ENCODE data around the gene BMP7. TPM values are rescaled to one million over a fixed set of nuclear protein-coding genes. Genes with fewer than 3 reads are reported as not detected.

BMP7 gene
- total RNA-seq, 1 experiment from 2014 or later = not detected

DNA sequence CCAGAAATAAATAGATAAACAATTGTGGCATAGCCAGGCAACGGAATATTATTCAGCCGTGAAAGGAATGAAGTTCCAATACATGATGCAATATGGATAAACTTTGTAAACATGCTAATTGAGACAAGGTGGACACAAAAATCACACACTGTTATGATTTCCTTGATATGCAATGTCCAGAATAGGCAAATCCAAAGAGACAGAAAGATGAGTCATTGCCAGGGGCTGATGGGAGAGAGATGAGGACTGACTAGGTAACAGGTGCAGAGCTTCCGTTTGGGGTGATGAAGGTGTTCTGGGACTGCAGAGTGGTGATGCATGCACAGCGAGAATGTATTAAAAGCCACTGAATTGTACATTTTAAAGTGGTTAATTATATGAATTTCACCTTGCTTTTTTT is 32.0 kb upstream of the BMP7 start:
- Mint-ChIP-seq H3K4me3 (ENCODE audit: unreplicated experiment) (no peak overlapping the region), H3K9me3 (ENCODE audit: unreplicated experiment) (no peaks in the 10 kb centered on the region), H3K27me3 (ENCODE audit: insufficient read depth, unreplicated experiment) (peaks cover 44% of the 10 kb centered on the region), H3K4me1 (ENCODE audit: insufficient read depth, unreplicated experiment) (no peaks in the 10 kb centered on the region), H3K36me3 (ENCODE audit: insufficient read depth, unreplicated experiment) (no peaks in the 10 kb centered on the region), H3K27ac (ENCODE audit: low read depth, unreplicated experiment) (no peak overlapping the region)
- ChIA-PET CTCF (no interaction called here), POLR2A (interaction anchor here (0.5 to 1.2 kb wide), 2 partner anchors 28 to 103 kb away, joined by 3 read pairs; no protein-coding TSS in a partner anchor)
- BruUV-seq (replicated peaks) = no TSS peak
- intact Hi-C loops (cut with micrococcal nuclease) = no loop called here
- DNase-seq (ENCODE audit: unreplicated experiment) = no peak
- TF ChIP-seq, protein P1, sequence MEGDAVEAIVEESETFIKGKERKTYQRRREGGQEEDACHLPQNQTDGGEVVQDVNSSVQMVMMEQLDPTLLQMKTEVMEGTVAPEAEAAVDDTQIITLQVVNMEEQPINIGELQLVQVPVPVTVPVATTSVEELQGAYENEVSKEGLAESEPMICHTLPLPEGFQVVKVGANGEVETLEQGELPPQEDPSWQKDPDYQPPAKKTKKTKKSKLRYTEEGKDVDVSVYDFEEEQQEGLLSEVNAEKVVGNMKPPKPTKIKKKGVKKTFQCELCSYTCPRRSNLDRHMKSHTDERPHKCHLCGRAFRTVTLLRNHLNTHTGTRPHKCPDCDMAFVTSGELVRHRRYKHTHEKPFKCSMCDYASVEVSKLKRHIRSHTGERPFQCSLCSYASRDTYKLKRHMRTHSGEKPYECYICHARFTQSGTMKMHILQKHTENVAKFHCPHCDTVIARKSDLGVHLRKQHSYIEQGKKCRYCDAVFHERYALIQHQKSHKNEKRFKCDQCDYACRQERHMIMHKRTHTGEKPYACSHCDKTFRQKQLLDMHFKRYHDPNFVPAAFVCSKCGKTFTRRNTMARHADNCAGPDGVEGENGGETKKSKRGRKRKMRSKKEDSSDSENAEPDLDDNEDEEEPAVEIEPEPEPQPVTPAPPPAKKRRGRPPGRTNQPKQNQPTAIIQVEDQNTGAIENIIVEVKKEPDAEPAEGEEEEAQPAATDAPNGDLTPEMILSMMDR (IDR thresholded peaks at IDR 0.05; ENCODE audit: unreplicated experiment) = no peak

DNA sequence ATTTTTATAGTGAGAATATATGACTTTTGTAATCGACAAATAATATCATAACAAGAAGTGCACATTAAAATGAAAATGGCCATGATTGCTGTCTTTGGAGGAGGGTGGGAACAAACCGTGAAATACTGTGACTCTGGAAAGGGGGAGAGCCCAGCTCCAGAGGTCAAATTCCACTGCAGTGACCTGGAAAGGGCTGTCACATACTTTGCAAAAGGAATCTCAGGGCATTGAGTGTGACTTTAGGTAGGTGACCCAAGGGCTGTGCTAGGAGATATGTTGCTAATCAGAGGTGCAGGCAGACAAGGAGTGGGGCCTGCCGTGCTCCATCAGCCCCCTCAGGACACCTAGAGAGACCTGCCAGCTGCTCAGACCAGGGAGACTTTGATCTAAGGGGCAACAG is 28.1 kb upstream of the BMP7 start:
- H3K4me3 Mint-ChIP-seq (ENCODE audit: unreplicated experiment) = no peak overlapping the region
- intact Hi-C loops (cut with micrococcal nuclease) = no loop called here
- peaks cover 57% of the 10 kb centered on the region for H3K27me3 Mint-ChIP-seq (ENCODE audit: insufficient read depth, unreplicated experiment)
- POLR2A ChIA-PET = interaction anchor here (1.3 kb wide), 1 partner anchor 12 kb away, joined by 3 read pairs; no protein-coding TSS in a partner anchor
- CTCF ChIA-PET = interaction anchor here (0.9 kb wide), 1 partner anchor 52 kb away, joined by 5 read pairs; no protein-coding TSS in a partner anchor
- no peaks in the 10 kb centered on the region for H3K9me3 Mint-ChIP-seq (ENCODE audit: unreplicated experiment)
- no peaks in the 10 kb centered on the region for H3K4me1 Mint-ChIP-seq (ENCODE audit: insufficient read depth, unreplicated experiment)
- H3K36me3 Mint-ChIP-seq (ENCODE audit: insufficient read depth, unreplicated experiment) = no peaks in the 10 kb centered on the region
- no peak for DNase-seq (ENCODE audit: unreplicated experiment)
- no TSS peak for BruUV-seq (replicated peaks)
- no peak overlapping the region for H3K27ac Mint-ChIP-seq (ENCODE audit: low read depth, unreplicated experiment)
- TF ChIP-seq, protein P1 (IDR thresholded peaks at IDR 0.05; ENCODE audit: unreplicated experiment) = no peak

GRCh38 chr20:57293995-57294394 is 27.6 kb upstream of the BMP7 start:
- H3K27ac Mint-ChIP-seq (ENCODE audit: low read depth, unreplicated experiment) = no peak overlapping the region
- no TSS peak for BruUV-seq (replicated peaks)
- no peak overlapping the region for H3K4me3 Mint-ChIP-seq (ENCODE audit: unreplicated experiment)
- H3K36me3 Mint-ChIP-seq (ENCODE audit: insufficient read depth, unreplicated experiment) = no peaks in the 10 kb centered on the region
- ChIA-PET CTCF (interaction anchor here (0.6 to 0.9 kb wide), 2 partner anchors 10 to 53 kb away, joined by 4 to 5 read pairs; no protein-coding TSS in a partner anchor), POLR2A (interaction anchor here (1.3 kb wide), 1 partner anchor 11 kb away, joined by 3 read pairs; no protein-coding TSS in a partner anchor)
- H3K9me3 Mint-ChIP-seq (ENCODE audit: unreplicated experiment) = no peaks in the 10 kb centered on the region
- DNase-seq (ENCODE audit: unreplicated experiment) = no peak
- intact Hi-C loops (cut with micrococcal nuclease) = no loop called here
- H3K4me1 Mint-ChIP-seq (ENCODE audit: insufficient read depth, unreplicated experiment) = no peaks in the 10 kb centered on the region
- TF ChIP-seq, protein P1 (IDR thresholded peaks at IDR 0.05; ENCODE audit: unreplicated experiment) = no peak
- peaks cover 54% of the 10 kb centered on the region for H3K27me3 Mint-ChIP-seq (ENCODE audit: insufficient read depth, unreplicated experiment)

DNA sequence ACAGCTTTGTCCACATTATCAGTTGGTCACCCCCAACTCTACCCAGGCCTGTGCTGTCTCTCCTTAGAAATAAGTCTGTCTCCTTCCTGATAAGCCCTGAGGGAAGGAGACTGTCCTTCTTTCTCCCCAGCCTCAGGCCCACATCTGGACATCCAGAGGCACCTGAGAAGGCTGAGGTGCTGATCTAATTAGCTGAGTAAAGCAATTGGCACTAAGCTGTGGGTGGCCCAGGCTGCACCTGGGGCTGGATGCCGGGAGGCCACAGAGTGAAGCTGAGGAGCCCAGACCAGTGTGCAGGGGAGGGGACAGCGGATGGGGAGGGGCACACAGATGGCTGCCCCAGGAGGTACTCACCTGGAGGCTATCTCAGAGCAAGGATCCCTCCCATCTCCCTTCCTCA is 26.2 kb upstream of the BMP7 start:
- Mint-ChIP-seq H3K4me1 (ENCODE audit: insufficient read depth, unreplicated experiment) (no peaks in the 10 kb centered on the region), H3K4me3 (ENCODE audit: unreplicated experiment) (no peak overlapping the region), H3K36me3 (ENCODE audit: insufficient read depth, unreplicated experiment) (no peaks in the 10 kb centered on the region), H3K27me3 (ENCODE audit: insufficient read depth, unreplicated experiment) (peaks cover 67% of the 10 kb centered on the region), H3K9me3 (ENCODE audit: unreplicated experiment) (no peaks in the 10 kb centered on the region), H3K27ac (ENCODE audit: low read depth, unreplicated experiment) (no peak overlapping the region)
- CTCF ChIA-PET = interaction anchor here (0.7 kb wide), 1 partner anchor 1310 kb away, joined by 3 read pairs; no protein-coding TSS in a partner anchor
- DNase-seq (ENCODE audit: unreplicated experiment) = no peak
- no TSS peak for BruUV-seq (replicated peaks)
- TF ChIP-seq, protein P1 (IDR thresholded peaks at IDR 0.05; ENCODE audit: unreplicated experiment) = no peak
- POLR2A ChIA-PET = interaction anchor here (0.6 kb wide), 1 partner anchor 987 kb away, joined by 3 read pairs; no protein-coding TSS in a partner anchor
- intact Hi-C loops (cut with micrococcal nuclease) = no loop called here
